HG02885 (cell line): ENCODE data around the gene PCNX1.
A peak's percentile ranks its signal among the peaks of the same experiment; 100 is the strongest.

ENCODE experiments used
- ATAC-seq: cut with Tn5 transposase; IDR thresholded peaks from one replicate; pipeline ENCODE4 v1.9.1; 2021; ENCODE audit warnings: mild to moderate bottlenecking; ENCODE audit not compliant: unreplicated experiment, poor library complexity

PCNX1 gene

GRCh38 chr14:70887737-70888499, 19.3 kb upstream of the PCNX1 start:
- ATAC-seq, result no peak

GRCh38 chr14:70888681-70889175, 18.5 kb upstream of the PCNX1 start:
- no peak for ATAC-seq

GRCh38 chr14:70889555-70889954, 17.7 kb upstream of the PCNX1 start:
- no peak for ATAC-seq

GRCh38 chr14:70890826-70891659, 16.2 kb upstream of the PCNX1 start:
- ATAC-seq, result no peak

GRCh38 chr14:70891737-70892136, 15.5 kb upstream of the PCNX1 start:
- no peak for ATAC-seq

GRCh38 chr14:70893062-70893845, 14.0 kb upstream of the PCNX1 start:
- no peak for ATAC-seq

GRCh38 chr14:70893858-70894291, 13.4 kb upstream of the PCNX1 start:
- no peak for ATAC-seq

- ATAC-seq, result no peak
Observed at GRCh38 chr14:70894868-70895267, 12.4 kb upstream of the PCNX1 start.

- no peak for ATAC-seq
Observed at GRCh38 chr14:70896317-70896716, 10.9 kb upstream of the PCNX1 start.

GRCh38 chr14:70896981-70897380, 10.3 kb upstream of the PCNX1 start:
- ATAC-seq, result no peak

- no peak for ATAC-seq
Observed at GRCh38 chr14:70897464-70897863, 9.8 kb upstream of the PCNX1 start.

- no peak for ATAC-seq
Observed at GRCh38 chr14:70898111-70898745, 9.0 kb upstream of the PCNX1 start.

GRCh38 chr14:70901269-70901668, 6.0 kb upstream of the PCNX1 start:
- no peak for ATAC-seq

GRCh38 chr14:70902184-70902583, 5.1 kb upstream of the PCNX1 start:
- ATAC-seq, result no peak

GRCh38 chr14:70904373-70904772, 2.9 kb upstream of the PCNX1 start:
- no peak for ATAC-seq

- ATAC-seq, result no peak
Observed at GRCh38 chr14:70905301-70905700, 2.0 kb upstream of the PCNX1 start.

- no peak for ATAC-seq
Observed at GRCh38 chr14:70906793-70907175, 475 bp upstream of the PCNX1 start.

- ATAC-seq, result peak; percentile 23
Observed at GRCh38 chr14:70907996-70908934, 1.0 kb downstream of the PCNX1 start.
